Effector memory CD8-positive, alpha-beta T cell (primary cell): ENCODE results near the gene OR4N5.
"Not testable (repeated sequence)": the region's sequence is repeated elsewhere in the genome, so short reads cannot be mapped to it uniquely, and the experiment has no call there.

Experiments used
- ATAC-seq: fragments of 150-1000 bp; cut with Tn5 transposase; replicated peaks from 2 replicates; pipeline ENCODE4 v1.10.0; 2021; ENCODE audit warnings: mild to moderate bottlenecking, moderate library complexity
- DNase-seq, 3 experiments: peaks; one replicate each; pipeline ENCODE4 v3.0.0; 2021
- H3K27ac Mint-ChIP-seq, 2 donors: one replicate each; pipeline ENCODE4 v1.8.0; 2022; ENCODE audit warnings: mild to moderate bottlenecking in 2 of 2, mixed read lengths in 2 of 2, moderate library complexity in 2 of 2
- H3K27me3 Mint-ChIP-seq, 2 donors: one replicate each; pipeline ENCODE4 v1.8.0; 2022; ENCODE audit warnings: mixed read lengths in 2 of 2
- H3K36me3 Mint-ChIP-seq: one replicate; pipeline ENCODE4 v1.8.0; 2022; ENCODE audit warnings: mild to moderate bottlenecking, moderate library complexity, mixed read lengths; ENCODE audit not compliant: insufficient read depth
- H3K4me1 Mint-ChIP-seq, 2 donors: one replicate each; pipeline ENCODE4 v1.8.0; 2022; ENCODE audit warnings: low read depth in 2 of 2, mixed read lengths in 2 of 2
- H3K4me3 Mint-ChIP-seq, 2 donors: one replicate each; pipeline ENCODE4 v1.8.0; 2022; ENCODE audit warnings: mild to moderate bottlenecking in 2 of 2, mixed read lengths in 2 of 2, moderate library complexity in 2 of 2
- H3K9me3 Mint-ChIP-seq, 2 donors: one replicate each; pipeline ENCODE4 v1.8.0; 2022; ENCODE audit warnings: mixed read lengths in 2 of 2
- total RNA-seq, 9 experiments: gene quantifications; one replicate each; lab custom pipeline; 2026; lab: John Stamatoyannopoulos, UW

OR4N5 gene
- total RNA-seq, result 0 reads per million in 9 experiments

DNA sequence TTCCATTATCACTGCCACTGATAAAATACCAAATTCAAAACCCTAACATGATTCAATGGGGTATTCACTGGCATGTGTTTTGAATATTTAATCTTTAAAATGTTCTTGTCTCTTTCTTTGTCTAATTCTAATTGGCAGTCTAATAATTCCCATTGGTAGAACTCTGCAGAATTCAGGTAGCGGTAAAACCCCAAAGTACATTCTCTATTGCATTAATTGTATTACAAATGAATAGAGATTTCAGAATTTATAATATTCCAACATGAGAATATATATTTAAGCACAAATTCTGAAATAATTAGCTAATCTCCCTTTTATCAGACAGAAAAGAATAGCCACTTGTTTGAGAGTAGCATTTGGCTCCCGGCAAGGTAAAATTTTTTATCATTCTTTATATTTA is at the start of gene OR4N5:
Gene OR4N5, plus strand, starts transcription at position 301 of the 400 bp plus-strand sequence. CDS start 4,916 bp downstream, outside the sequence.
- no peak for ATAC-seq
- Mint-ChIP-seq H3K36me3 (no peaks in the 10 kb centered on the region), H3K4me1 (no peaks in the 10 kb centered on the region), H3K4me3 (no peak within 1 kb of the TSS), H3K9me3 (no peaks in the 10 kb centered on the region), H3K27ac (no peak within 1 kb of the TSS), H3K27me3 (peaks cover 24 to 29% of the 10 kb centered on the region in 2 donors)
- DNase-seq, result no peak

- H3K9me3 Mint-ChIP-seq, result no peaks in the 10 kb centered on the region
- no peak for DNase-seq
- H3K4me1 Mint-ChIP-seq, result peaks cover 1 to 4% of the 10 kb centered on the region in 2 donors
- H3K4me3 Mint-ChIP-seq, result no peak overlapping the region
- H3K27ac Mint-ChIP-seq, result no peak overlapping the region
- no peak for ATAC-seq
- no peaks in the 10 kb centered on the region for H3K27me3 Mint-ChIP-seq
- no peaks in the 10 kb centered on the region for H3K36me3 Mint-ChIP-seq
Measured at GRCh38 chr14:20092050-20092449, 46.6 kb upstream of the OR4N5 start.

DNA sequence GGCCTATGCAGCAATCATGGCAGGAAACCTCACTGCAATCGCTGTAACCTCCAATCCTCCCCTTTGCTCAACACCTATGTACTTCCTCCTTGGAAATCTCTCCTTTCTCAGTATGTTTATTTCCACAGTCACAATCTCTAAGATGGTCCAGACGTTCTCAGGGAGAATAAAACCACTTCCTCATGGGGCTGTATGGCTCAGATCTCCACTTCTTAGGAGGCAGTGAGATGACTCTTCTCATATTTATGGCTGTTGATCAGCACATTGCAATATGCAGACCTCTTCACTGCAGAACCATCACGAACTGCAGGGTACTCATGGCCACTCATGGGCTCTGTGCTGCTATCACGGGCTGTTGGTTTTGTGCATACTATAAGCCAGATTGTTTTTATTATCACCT is 45.2 kb upstream of the OR4N5 start:
- no peak overlapping the region for H3K4me3 Mint-ChIP-seq
- peaks cover 1 to 4% of the 10 kb centered on the region in 2 donors for H3K4me1 Mint-ChIP-seq
- DNase-seq, result no peak
- no peaks in the 10 kb centered on the region for H3K36me3 Mint-ChIP-seq
- no peak for ATAC-seq
- H3K27me3 Mint-ChIP-seq, result peaks cover 0 to 1% of the 10 kb centered on the region in 2 donors
- no peaks in the 10 kb centered on the region for H3K9me3 Mint-ChIP-seq
- no peak overlapping the region for H3K27ac Mint-ChIP-seq

DNA sequence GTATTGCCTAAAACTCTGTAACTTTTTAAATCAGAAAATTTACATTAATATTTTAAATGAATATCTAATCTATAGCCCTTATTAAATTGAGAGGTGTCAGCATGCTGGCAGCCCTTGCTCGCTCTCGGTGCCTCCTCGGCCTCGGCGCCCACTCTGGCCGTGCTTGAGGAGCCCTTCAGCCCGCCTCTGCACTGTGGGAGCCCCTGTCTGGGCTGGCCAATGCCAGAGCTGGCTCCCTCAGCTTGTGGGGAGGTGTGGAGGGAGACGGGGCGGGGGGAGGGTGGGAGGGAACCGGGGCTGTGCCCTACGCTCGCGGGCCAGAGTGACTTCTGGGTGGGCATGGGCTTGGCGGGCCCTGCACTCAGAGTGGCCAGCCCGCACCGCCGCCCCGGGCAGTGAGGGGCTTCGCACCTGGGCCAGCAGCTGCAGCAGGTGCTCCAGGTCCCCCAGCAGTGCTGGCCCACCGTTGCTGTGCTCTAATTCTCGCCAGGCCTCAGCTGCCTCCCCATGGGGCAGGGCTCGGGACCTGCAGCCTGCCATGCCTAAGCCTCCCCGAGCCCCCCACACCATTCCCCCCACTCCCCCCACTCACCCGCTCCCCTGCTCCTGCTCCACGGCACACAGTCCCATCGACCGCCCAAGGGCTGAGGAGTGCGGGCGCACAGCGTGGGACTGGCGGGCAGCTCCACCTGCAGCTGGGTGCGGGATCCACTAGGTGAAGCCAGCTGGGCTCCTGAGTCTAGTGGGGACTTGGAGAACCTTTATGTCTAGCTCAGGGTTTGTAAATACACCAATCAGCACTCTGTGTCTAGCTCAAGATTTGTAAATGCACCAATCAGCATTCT is 39.5 kb upstream of the OR4N5 start:
- not testable (repeated sequence) for H3K27ac Mint-ChIP-seq, H3K9me3 Mint-ChIP-seq, ATAC-seq, H3K4me3 Mint-ChIP-seq, H3K36me3 Mint-ChIP-seq, DNase-seq, H3K4me1 Mint-ChIP-seq
- peaks cover 13 to 30% of the 10 kb centered on the region in 2 donors for H3K27me3 Mint-ChIP-seq

GRCh38 chr14:20110438-20110837 is 28.2 kb upstream of the OR4N5 start, which contains the start of gene OR4K17:
Gene OR4K17, plus strand, starts transcription at chr14:20110739. Its CDS starts 6,761 bp downstream, at chr14:20117500.
- Mint-ChIP-seq H3K4me3 (no peak within 1 kb of the TSS), H3K9me3 (no peaks in the 10 kb centered on the region), H3K36me3 (peaks cover under 1% of the 10 kb centered on the region), H3K4me1 (no peaks in the 10 kb centered on the region), H3K27me3 (peaks cover 0 to 5% of the 10 kb centered on the region in 2 donors), H3K27ac (no peak within 1 kb of the TSS)
- ATAC-seq (no peak), DNase-seq (no peak)

DNA sequence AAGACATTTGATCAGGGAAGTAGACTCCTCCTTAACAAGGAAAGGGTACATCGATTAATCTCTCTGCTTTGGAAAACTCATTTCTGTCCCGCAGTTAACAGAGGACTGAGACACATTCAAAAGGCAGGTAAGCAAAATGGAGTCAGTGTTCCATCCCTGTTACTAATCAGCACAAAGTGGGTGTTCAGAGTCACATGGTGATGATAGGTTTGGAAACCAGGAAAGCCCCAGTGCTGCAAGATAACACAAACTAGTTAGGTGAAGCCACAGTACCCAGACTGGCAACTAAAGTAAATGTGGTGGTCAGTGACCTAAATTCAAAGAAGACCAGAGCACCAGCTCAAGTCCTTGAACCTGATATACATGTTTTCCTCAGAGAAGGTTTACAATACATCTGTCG is 26.3 kb upstream of the OR4N5 start:
- H3K4me3 Mint-ChIP-seq, result no peak overlapping the region
- ATAC-seq (no peak), DNase-seq (no peak)
- peaks cover 4% of the 10 kb centered on the region for H3K36me3 Mint-ChIP-seq
- H3K27me3 Mint-ChIP-seq, result no peaks in the 10 kb centered on the region
- H3K27ac Mint-ChIP-seq, result no peak overlapping the region
- H3K9me3 Mint-ChIP-seq, result no peaks in the 10 kb centered on the region
- H3K4me1 Mint-ChIP-seq, result no peaks in the 10 kb centered on the region

- H3K27me3 Mint-ChIP-seq, result peaks cover 11 to 16% of the 10 kb centered on the region in 2 donors
- H3K4me1 Mint-ChIP-seq, result no peaks in the 10 kb centered on the region
- H3K9me3 Mint-ChIP-seq, result peaks cover 12 to 24% of the 10 kb centered on the region in 2 donors
- DNase-seq (no peak), ATAC-seq (no peak)
- no peak overlapping the region for H3K4me3 Mint-ChIP-seq
- H3K27ac Mint-ChIP-seq, result no peak overlapping the region
- peaks cover 4% of the 10 kb centered on the region for H3K36me3 Mint-ChIP-seq
Measured at GRCh38 chr14:20116748-20117147, 21.9 kb upstream of the OR4N5 start.

- DNase-seq, result no peak
- Mint-ChIP-seq H3K27ac (no peak overlapping the region), H3K36me3 (peaks cover 4% of the 10 kb centered on the region), H3K4me3 (no peak overlapping the region), H3K4me1 (no peaks in the 10 kb centered on the region), H3K9me3 (peaks cover 12 to 24% of the 10 kb centered on the region in 2 donors), H3K27me3 (peaks cover 11 to 31% of the 10 kb centered on the region in 2 donors)
- no peak for ATAC-seq
Measured at GRCh38 chr14:20118795-20119194, 19.8 kb upstream of the OR4N5 start.

- DNase-seq, result no peak
- H3K4me1 Mint-ChIP-seq, result no peaks in the 10 kb centered on the region
Measured at GRCh38 chr14:20143911-20144310, 5.3 kb downstream of the OR4N5 start.

DNA sequence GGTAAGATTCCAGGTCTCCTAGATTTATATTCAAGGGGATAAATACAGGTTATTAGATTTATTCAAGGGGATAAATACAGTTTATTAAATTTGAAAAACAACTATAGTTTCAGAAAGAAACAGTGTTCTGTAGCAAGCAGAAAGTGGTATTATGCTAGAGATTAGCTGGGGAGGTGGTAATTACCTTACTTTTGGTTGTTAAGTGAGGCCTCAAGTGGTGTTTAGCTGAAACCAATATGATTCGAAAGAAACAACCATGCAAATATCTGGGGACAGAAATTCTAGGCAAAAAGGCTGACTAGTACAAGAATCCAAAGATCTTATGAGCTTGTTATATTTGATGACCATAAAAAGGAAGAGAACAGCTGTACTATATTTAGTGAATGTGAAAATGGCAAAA is 6.2 kb downstream of the OR4N5 start:
- Mint-ChIP-seq H3K27me3 (peaks cover 15 to 17% of the 10 kb centered on the region in 2 donors), H3K9me3 (no peaks in the 10 kb centered on the region), H3K4me3 (no peak overlapping the region), H3K4me1 (no peaks in the 10 kb centered on the region), H3K36me3 (no peaks in the 10 kb centered on the region), H3K27ac (no peak overlapping the region)
- DNase-seq (no peak), ATAC-seq (no peak)

More at GRCh38 chr14:20143911-20144310, 5.3 kb downstream of the OR4N5 start:
- no peak for ATAC-seq
- no peak overlapping the region for H3K4me3 Mint-ChIP-seq
- H3K27ac Mint-ChIP-seq, result no peak overlapping the region
- no peaks in the 10 kb centered on the region for H3K9me3 Mint-ChIP-seq
- peaks cover 9 to 15% of the 10 kb centered on the region in 2 donors for H3K27me3 Mint-ChIP-seq
- no peaks in the 10 kb centered on the region for H3K36me3 Mint-ChIP-seq

- no peak for DNase-seq
- H3K4me3 Mint-ChIP-seq, result no peak overlapping the region
- ATAC-seq, result no peak
- H3K27me3 Mint-ChIP-seq, result peaks cover 25 to 29% of the 10 kb centered on the region in 2 donors
- H3K9me3 Mint-ChIP-seq, result peaks cover 9 to 18% of the 10 kb centered on the region in 2 donors
- H3K4me1 Mint-ChIP-seq, result no peaks in the 10 kb centered on the region
- no peaks in the 10 kb centered on the region for H3K36me3 Mint-ChIP-seq
- H3K27ac Mint-ChIP-seq, result no peak overlapping the region
Measured at GRCh38 chr14:20164462-20164861, 25.8 kb downstream of the OR4N5 start.

DNA sequence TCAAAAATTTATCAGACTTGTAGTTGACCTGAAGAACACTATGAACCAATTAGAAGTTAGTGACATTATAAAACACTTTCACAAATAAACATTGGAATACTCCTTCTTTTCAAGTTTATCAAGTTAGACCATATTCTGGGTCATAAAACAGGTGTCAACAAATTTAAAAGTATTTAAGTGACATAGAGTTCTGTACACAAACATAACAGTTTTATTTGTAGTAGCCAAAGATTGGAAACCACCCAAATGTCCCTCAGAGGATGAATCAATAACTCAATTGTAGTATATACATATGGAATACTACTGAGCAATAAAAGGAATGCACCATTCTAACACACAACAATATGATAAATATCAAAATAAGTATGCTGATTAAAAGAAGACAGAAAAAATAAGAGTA is 28.5 kb downstream of the OR4N5 start:
- H3K9me3 Mint-ChIP-seq, result peaks cover 9 to 18% of the 10 kb centered on the region in 2 donors
- H3K36me3 Mint-ChIP-seq, result no peaks in the 10 kb centered on the region
- H3K27ac Mint-ChIP-seq, result no peak overlapping the region
- no peaks in the 10 kb centered on the region for H3K4me1 Mint-ChIP-seq
- ATAC-seq, result no peak
- peaks cover 16 to 29% of the 10 kb centered on the region in 2 donors for H3K27me3 Mint-ChIP-seq
- no peak for DNase-seq
- H3K4me3 Mint-ChIP-seq, result no peak overlapping the region

DNA sequence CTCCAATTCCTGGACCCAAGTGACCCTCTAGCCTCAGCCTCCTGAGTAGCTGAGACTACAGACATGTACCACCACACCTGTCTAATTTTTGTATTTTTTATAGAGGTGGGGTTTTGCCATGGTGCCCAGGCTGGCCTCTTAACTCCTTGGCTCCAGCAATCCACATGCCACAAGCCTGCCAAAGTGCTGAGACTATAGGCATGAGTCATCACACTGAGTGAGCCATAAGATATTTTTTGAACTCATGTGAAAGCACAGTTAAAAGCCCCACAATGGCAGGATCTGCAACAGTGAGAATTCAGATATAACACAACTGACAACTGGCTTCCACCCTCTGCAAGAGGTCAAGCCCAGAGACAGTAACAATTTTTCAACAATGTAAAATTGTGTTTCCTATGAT is 31.2 kb downstream of the OR4N5 start:
- not testable (repeated sequence) for H3K9me3 Mint-ChIP-seq, H3K4me3 Mint-ChIP-seq, H3K36me3 Mint-ChIP-seq, DNase-seq, H3K27ac Mint-ChIP-seq, H3K4me1 Mint-ChIP-seq, ATAC-seq
- H3K27me3 Mint-ChIP-seq, result peaks cover 10 to 27% of the 10 kb centered on the region in 2 donors

DNA sequence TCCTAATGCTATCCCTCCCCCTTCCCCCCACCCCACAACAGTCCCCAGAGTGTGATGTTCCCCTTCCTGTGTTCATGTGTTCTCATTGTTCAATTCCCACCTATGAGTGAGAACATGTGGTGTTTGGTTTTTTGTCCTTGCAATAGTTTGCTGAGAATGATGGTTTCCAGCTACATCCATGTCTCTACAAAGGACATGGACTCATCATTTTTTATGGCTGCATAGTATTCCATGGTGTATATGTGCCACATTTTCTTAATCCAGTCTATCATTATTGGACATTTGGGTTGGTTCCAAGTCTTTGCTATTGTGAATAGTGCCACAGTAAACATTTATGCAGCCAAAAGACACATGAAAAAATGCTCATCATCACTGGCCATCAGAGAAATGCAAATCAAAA is 35.6 kb downstream of the OR4N5 start:
- H3K27me3 Mint-ChIP-seq, DNase-seq, ATAC-seq, H3K9me3 Mint-ChIP-seq, H3K27ac Mint-ChIP-seq, H3K4me3 Mint-ChIP-seq, H3K4me1 Mint-ChIP-seq, H3K36me3 Mint-ChIP-seq: not testable (repeated sequence)
